GM12878 (cell line): Measurements from ENCODE around the gene RMI2. TPM values are rescaled to one million over a fixed set of nuclear protein-coding genes. Genes with fewer than 3 reads are reported as not detected.

ENCODE experiments used
- ATAC-seq: fragments of 200-7000 bp; cut with Tn5 transposase; 3 replicates; pipeline ENCODE4 v1.9.1; 2020; ENCODE audit warnings: mild to moderate bottlenecking, moderate library complexity
- BruUV-seq: library from RNA; stranded (reverse); fragments of 400-500 nt; replicated peaks from 2 replicates; lab custom pipeline; 2021; lab: Mats Ljungman, UMichigan
- CTCF ChIA-PET: fragments of 300-600 bp; sonication (Branson Sonifier 250); formaldehyde crosslinking; extraction: SDS; loops from one replicate; lab custom pipeline; 2021; ENCODE audit warnings: inconsistent platforms; lab: Yijun Ruan, JAX
- POLR2A ChIA-PET: fragments of 350-600 bp; formaldehyde crosslinking; extraction: SDS; loops from one replicate; lab custom pipeline; 2021; ENCODE audit warnings: inconsistent platforms; lab: Charles Lee
- RAD21 ChIA-PET: fragments of 300-600 bp; sonication (Branson Sonifier 250); formaldehyde crosslinking; loops from one replicate; lab custom pipeline; 2023; ENCODE audit warnings: antibody characterized with exemption; ENCODE audit not compliant: unreplicated experiment; lab: Charles Lee
- SMC1A ChIA-PET: fragments of 300-600 bp; sonication (Branson Sonifier 250); formaldehyde crosslinking; loops from one replicate; lab custom pipeline; 2023; ENCODE audit not compliant: unreplicated experiment, uncharacterized antibody; lab: Charles Lee
- DNase-seq: peaks from one replicate; pipeline ENCODE4 v3.0.0-alpha.2; 2011; ENCODE audit warnings: low read depth, low spot score
- FAIRE-seq: peaks from 3 replicates; lab custom pipeline; 2011; peaks lifted over from hg19 to GRCh38; lab: Jason Lieb, UNC
- H2AFZ ChIP-seq: 2 replicates; pipeline ENCODE4 v1.6.0; 2011; ENCODE audit warnings: low read depth, low read length, control low read depth; ENCODE audit not compliant: control insufficient read depth
- H3K27ac ChIP-seq: 2 replicates; pipeline ENCODE4 v1.5.1; 2011; ENCODE audit warnings: control low read depth; ENCODE audit not compliant: control insufficient read depth, insufficient read depth
- H3K27me3 ChIP-seq, 2 experiments: replicated peaks in 1 of 2; 2 replicates each; pipeline versions ENCODE4 v1.6.0 to v1.6.1; 2011; ENCODE audit warnings: low read length in 1 of 2; ENCODE audit not compliant: control insufficient read depth in 2 of 2, insufficient read depth in 2 of 2
- H3K36me3 ChIP-seq, 2 experiments: 2 replicates each; pipeline ENCODE4 v1.5.1; 2011; ENCODE audit warnings: low read length in 1 of 2; ENCODE audit not compliant: control insufficient read depth in 2 of 2, insufficient read depth in 2 of 2
- H3K4me1 ChIP-seq: 2 replicates; pipeline ENCODE4 v1.6.1; 2011; ENCODE audit warnings: mild to moderate bottlenecking, low read length, moderate library complexity, mixed read lengths; ENCODE audit not compliant: control insufficient read depth, insufficient read depth
- H3K4me2 ChIP-seq: 2 replicates; pipeline ENCODE4 v1.6.0; 2011; ENCODE audit warnings: control low read depth; ENCODE audit not compliant: control insufficient read depth, insufficient read depth
- H3K4me3 ChIP-seq: fragments of 200-600 bp; sonication (generic); 2 replicates; pipeline ENCODE4 v1.5.1; 2016
- H3K79me2 ChIP-seq: 2 replicates; pipeline ENCODE4 v1.6.0; 2011; ENCODE audit warnings: low read length; ENCODE audit not compliant: control insufficient read depth, insufficient read depth
- H3K9ac ChIP-seq: 2 replicates; pipeline ENCODE4 v1.8.0; 2011; ENCODE audit warnings: low read length, control low read depth, mixed read lengths; ENCODE audit not compliant: control insufficient read depth, insufficient read depth
- H3K9me3 ChIP-seq: replicated peaks from 3 replicates; pipeline ENCODE4 v1.5.1; 2011; ENCODE audit warnings: mild to moderate bottlenecking, low read length; ENCODE audit not compliant: control insufficient read depth, insufficient read depth
- H4K20me1 ChIP-seq: 2 replicates; pipeline ENCODE4 v1.6.0; 2011; ENCODE audit not compliant: control insufficient read depth, insufficient read depth
- ATF2 ChIP-seq: IDR thresholded peaks from 2 replicates; pipeline ENCODE4 v1.6.1; 2012; ENCODE audit warnings: low read length, inconsistent platforms
- CEBPZ ChIP-seq: fragments of 150-350 bp; IDR thresholded peaks from 2 replicates; pipeline ENCODE4 v1.6.1; 2016; ENCODE audit warnings: low read depth, low read length
- HDGF ChIP-seq: fragments of 450-650 bp; IDR thresholded peaks from 2 replicates; pipeline ENCODE4 v1.6.1; 2016; ENCODE audit warnings: antibody characterized with exemption
- KAT2A ChIP-seq: conservative IDR thresholded peaks from 2 replicates; pipeline ENCODE4 v1.6.1; 2011; ENCODE audit warnings: low read depth, low read length; ENCODE audit not compliant: control insufficient read depth
- MEF2B ChIP-seq: fragments of 450-650 bp; IDR thresholded peaks from 2 replicates; pipeline ENCODE4 v1.6.1; 2018; ENCODE audit warnings: mild to moderate bottlenecking, moderate library complexity; ENCODE audit not compliant: partially characterized antibody, poor library complexity, severe bottlenecking
- NKRF ChIP-seq: fragments of 450-650 bp; conservative IDR thresholded peaks from 2 replicates; pipeline ENCODE4 v1.6.1; 2017; ENCODE audit warnings: mild to moderate bottlenecking, moderate library complexity
- RELA ChIP-seq: fragments of 450-650 bp; IDR thresholded peaks from 2 replicates; pipeline ENCODE4 v1.8.0; 2014; ENCODE audit warnings: borderline replicate concordance; ENCODE audit not compliant: partially characterized antibody
- STAT3 ChIP-seq: IDR thresholded peaks from 2 replicates; pipeline ENCODE4 v1.6.1; 2011; ENCODE audit warnings: low read depth, low read length, improper control_type of control experiment
- WGBS: methylation state at CpG from one replicate; pipeline ENCODE4 v1.1.6; 2016; ENCODE audit warnings: low lambda C conversion rate; ENCODE audit not compliant: insufficient replicate concordance, insufficient coverage; ENCODE audit errors: missing lambda C conversion rate; 5-methylcytosine and 5-hydroxymethylcytosine counted together
- in situ Hi-C: fragments of 300-500 bp; cut with MboI; formaldehyde crosslinking; loops from 9 replicates; pipeline ENCODE4 v1.14.3; 2018; ENCODE audit warnings: mixed read lengths
- intact Hi-C: fragments of 100-400 bp; cut with micrococcal nuclease; formaldehyde crosslinking; loops from one replicate; pipeline ENCODE4 v1.14.2; 2022; ENCODE audit not compliant: unreplicated experiment
- polyA plus RNA-seq, 11 experiments: library from polyadenylated mRNA; depleted of rRNA in 4 of 11; unstranded in 6 of 11; stranded (reverse) in 5 of 11; fragments of >200 nt; fragmentation: Nextera tagmentation in 4 of 11; fragmentation: Illumina TruSeq in 1 of 11; extraction: Ambion mirVana in 4 of 11; extraction: Trizol in 1 of 11; gene quantifications; 1 replicate in 1 of 11; 2 replicates in 10 of 11; pipeline versions ENCODE4 v1.2.1 to v1.2.3, GENCODE V29; 2011 to 2016; ENCODE audit warnings: inconsistent platforms in 2 of 11, missing spikeins in 2 of 11, low read depth in 1 of 11
- total RNA-seq, 4 experiments: library from RNA; depleted of rRNA in 3 of 4; stranded (reverse); fragments of >200 nt in 3 of 4; fragmentation: Illumina TruSeq in 1 of 4; extraction: Trizol in 1 of 4; gene quantifications; 2 replicates each; pipeline versions ENCODE4 v1.2.1 to v1.2.3, GENCODE V29; 2013 to 2021

RMI2 gene
- total and polyA plus RNA-seq, 10 of the 15 experiments (the other 5 are each of a cell fraction or from before 2014, with no cell fraction given): 9.6 to 68.8 (median 32.1) TPM

- TF ChIP-seq NKRF: no peak
- TF ChIP-seq, all 136 proteins: peak for 0
These were observed 53.6 kb downstream of the RMI2 start (continued) for GRCh38 chr16:11398851-11399250.

- H3K9ac ChIP-seq: no peak overlapping the region
- H3K4me1 ChIP-seq: no peaks in the 10 kb centered on the region
- in situ Hi-C loops: no loop called here
- H3K79me2 ChIP-seq: no peaks in the 10 kb centered on the region
- no peak overlapping the region for H3K4me2 ChIP-seq
- ATAC-seq: no peak
- no TSS peak for BruUV-seq
- no peaks in the 10 kb centered on the region for H4K20me1 ChIP-seq
- ChIA-PET SMC1A (interaction anchor here (0.7 to 1.3 kb wide), 5 partner anchors 8 to 312 kb away, joined by 3 to 4 read pairs (median 3); no protein-coding TSS in a partner anchor), POLR2A (interaction anchor here (0.7 kb wide), 1 partner anchor 437 kb away, joined by 3 read pairs; no protein-coding TSS in a partner anchor), CTCF (interaction anchor here (0.5 to 5.6 kb wide), 10 partner anchors 8 to 428 kb away, joined by 3 to 76 read pairs (median 4); no protein-coding TSS in a partner anchor), RAD21 (interaction anchor here (0.8 kb wide), 1 partner anchor 9 kb away, joined by 3 read pairs; no protein-coding TSS in a partner anchor)
- no peak for FAIRE-seq
- H2AFZ ChIP-seq: no peak overlapping the region
- intact Hi-C loops: loop anchor here (5.0 kb wide), 1 partner anchor 427 kb away; no protein-coding TSS in a partner anchor
- H3K27me3 ChIP-seq: no peaks in the 10 kb centered on the region; a peak in 3 of 4 replicates
- 47% methylated on average over 21 of the region's 22 CpGs for WGBS
- H3K27ac ChIP-seq: no peak overlapping the region
- no peak for DNase-seq
- no peak overlapping the region for H3K4me3 ChIP-seq
- H3K9me3 ChIP-seq: no peaks in the 10 kb centered on the region
- H3K36me3 ChIP-seq: no peaks in the 10 kb centered on the region
- TF ChIP-seq KAT2A (no peak), RELA (no peak), ATF2 (no peak), MEF2B (no peak), STAT3 (no peak), CEBPZ (no peak), HDGF (no peak)
These were observed 54.1 kb downstream of the RMI2 start for GRCh38 chr16:11399261-11399831.
